Measurements from ENCODE around the gene TNKS2. TPM values are rescaled to one million over a fixed set of nuclear protein-coding genes. Genes with fewer than 3 reads are reported as not detected.

TNKS2 gene
- polyA plus RNA-seq, 1 of the 3 experiments (the other 2 are of a cell fraction) = 12.5 TPM

GRCh38 chr10:91883549-91884444 is 85.6 kb downstream of the TNKS2 start:
- DNase-seq = no peak
- no peak overlapping the region for H3K9ac ChIP-seq
- peaks cover 0 to 9% of the 10 kb centered on the region in 2 experiments; a peak in 2 of 4 replicates for H3K4me1 ChIP-seq (ENCODE audit: control insufficient read depth in 1 of 2, insufficient read depth in 2 of 2, low read depth in 1 of 2, low read length in 1 of 2)
- no peak overlapping the region for H3K27ac ChIP-seq (ENCODE audit: low read depth in 2 of 2, low read length in 1 of 2)
- POLR2A ChIA-PET = no interaction called here
- H3K4me2 ChIP-seq = no peak overlapping the region
- WGBS (ENCODE audit: low lambda C conversion rate) = 84% methylated on average over 20 of the region's 20 CpGs
- H3K4me3 ChIP-seq (ENCODE audit: low read depth in 2 of 2, low read length in 1 of 2) = no peak overlapping the region
- no peaks in the 10 kb centered on the region for H3K36me3 ChIP-seq (replicated peaks in 1 of 2; ENCODE audit: control insufficient read depth in 1 of 2, insufficient read depth in 2 of 2, low read length in 1 of 2)
- H2AFZ ChIP-seq (ENCODE audit: low read depth) = no peak overlapping the region
- H3K79me2 ChIP-seq (ENCODE audit: insufficient read depth) = no peaks in the 10 kb centered on the region
- no peaks in the 10 kb centered on the region for H3F3A ChIP-seq (replicated peaks; ENCODE audit: insufficient read depth)
- CTCF ChIA-PET = no interaction called here
- H4K20me1 ChIP-seq (ENCODE audit: insufficient read depth) = no peaks in the 10 kb centered on the region
- H3K9me2 ChIP-seq = no peaks in the 10 kb centered on the region
- H3K27me3 ChIP-seq (ENCODE audit: insufficient read depth) = no peaks in the 10 kb centered on the region
- H3K9me3 ChIP-seq = no peaks in the 10 kb centered on the region
- TF ChIP-seq FOSL2 (IDR thresholded peaks at IDR 0.05; ENCODE audit: borderline replicate concordance, low read depth) (no peak), MEF2A (IDR thresholded peaks at IDR 0.05; ENCODE audit: borderline replicate concordance, low read depth) (no peak), GABPA (IDR thresholded peaks at IDR 0.05; ENCODE audit: low read depth) (no peak), NFIC (IDR thresholded peaks at IDR 0.05; ENCODE audit: borderline replicate concordance) (no peak), RCOR1 (IDR thresholded peaks at IDR 0.05; ENCODE audit: low read length) (no peak), RAD21 (IDR thresholded peaks at IDR 0.05; ENCODE audit: low read length) (no peak), SMC3 (IDR thresholded peaks at IDR 0.05; ENCODE audit: low read depth, low read length) (no peak), RXRA (IDR thresholded peaks at IDR 0.05; ENCODE audit: borderline replicate concordance, low read depth) (no peak), EZH2phosphoT487 (IDR thresholded peaks at IDR 0.05; ENCODE audit: borderline replicate concordance, low read depth) (no peak), EP300 (IDR thresholded peaks at IDR 0.05; ENCODE audit: borderline replicate concordance in 1 of 2, low read depth in 1 of 2, low read length in 1 of 2) (no peak), SIN3A (IDR thresholded peaks at IDR 0.05; ENCODE audit: borderline replicate concordance, low read depth, low read length) (no peak)
- TF ChIP-seq, protein P1, sequence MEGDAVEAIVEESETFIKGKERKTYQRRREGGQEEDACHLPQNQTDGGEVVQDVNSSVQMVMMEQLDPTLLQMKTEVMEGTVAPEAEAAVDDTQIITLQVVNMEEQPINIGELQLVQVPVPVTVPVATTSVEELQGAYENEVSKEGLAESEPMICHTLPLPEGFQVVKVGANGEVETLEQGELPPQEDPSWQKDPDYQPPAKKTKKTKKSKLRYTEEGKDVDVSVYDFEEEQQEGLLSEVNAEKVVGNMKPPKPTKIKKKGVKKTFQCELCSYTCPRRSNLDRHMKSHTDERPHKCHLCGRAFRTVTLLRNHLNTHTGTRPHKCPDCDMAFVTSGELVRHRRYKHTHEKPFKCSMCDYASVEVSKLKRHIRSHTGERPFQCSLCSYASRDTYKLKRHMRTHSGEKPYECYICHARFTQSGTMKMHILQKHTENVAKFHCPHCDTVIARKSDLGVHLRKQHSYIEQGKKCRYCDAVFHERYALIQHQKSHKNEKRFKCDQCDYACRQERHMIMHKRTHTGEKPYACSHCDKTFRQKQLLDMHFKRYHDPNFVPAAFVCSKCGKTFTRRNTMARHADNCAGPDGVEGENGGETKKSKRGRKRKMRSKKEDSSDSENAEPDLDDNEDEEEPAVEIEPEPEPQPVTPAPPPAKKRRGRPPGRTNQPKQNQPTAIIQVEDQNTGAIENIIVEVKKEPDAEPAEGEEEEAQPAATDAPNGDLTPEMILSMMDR (IDR thresholded peaks at IDR 0.05) = no peak
- TF ChIP-seq, protein P2, sequence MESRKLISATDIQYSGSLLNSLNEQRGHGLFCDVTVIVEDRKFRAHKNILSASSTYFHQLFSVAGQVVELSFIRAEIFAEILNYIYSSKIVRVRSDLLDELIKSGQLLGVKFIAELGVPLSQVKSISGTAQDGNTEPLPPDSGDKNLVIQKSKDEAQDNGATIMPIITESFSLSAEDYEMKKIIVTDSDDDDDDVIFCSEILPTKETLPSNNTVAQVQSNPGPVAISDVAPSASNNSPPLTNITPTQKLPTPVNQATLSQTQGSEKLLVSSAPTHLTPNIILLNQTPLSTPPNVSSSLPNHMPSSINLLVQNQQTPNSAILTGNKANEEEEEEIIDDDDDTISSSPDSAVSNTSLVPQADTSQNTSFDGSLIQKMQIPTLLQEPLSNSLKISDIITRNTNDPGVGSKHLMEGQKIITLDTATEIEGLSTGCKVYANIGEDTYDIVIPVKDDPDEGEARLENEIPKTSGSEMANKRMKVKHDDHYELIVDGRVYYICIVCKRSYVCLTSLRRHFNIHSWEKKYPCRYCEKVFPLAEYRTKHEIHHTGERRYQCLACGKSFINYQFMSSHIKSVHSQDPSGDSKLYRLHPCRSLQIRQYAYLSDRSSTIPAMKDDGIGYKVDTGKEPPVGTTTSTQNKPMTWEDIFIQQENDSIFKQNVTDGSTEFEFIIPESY (IDR thresholded peaks at IDR 0.05; ENCODE audit: borderline replicate concordance, low read depth) = no peak
